AG04450 (cell line): ENCODE data around the gene HIF3A. TPM values are rescaled to one million over a fixed set of nuclear protein-coding genes. Genes with fewer than 3 reads are reported as not detected.

Source experiments
- CTCF ChIA-PET: fragments of 300-600, 350-600 bp; formaldehyde crosslinking; extraction: SDS; loops from one replicate; lab custom pipeline; 2022; ENCODE audit warnings: antibody characterized with exemption, inconsistent platforms; lab: Charles Lee
- POLR2A ChIA-PET: fragments of 350-600 bp; formaldehyde crosslinking; extraction: SDS; loops from one replicate; lab custom pipeline; 2021; ENCODE audit warnings: antibody characterized with exemption, inconsistent platforms; lab: Yijun Ruan, JAX
- DNase-seq: peaks from one replicate; pipeline ENCODE4 v3.0.0-alpha.2; 2011; ENCODE audit warnings: low read depth, low spot score
- H3K27ac ChIP-seq: one replicate; pipeline ENCODE4 v1.5.1; 2012; ENCODE audit warnings: low read depth, low read length, control low read depth
- H3K27me3 ChIP-seq: one replicate; pipeline ENCODE4 v1.6.0; 2012; ENCODE audit warnings: low read length; ENCODE audit not compliant: control insufficient read depth, insufficient read depth
- H3K4me3 ChIP-seq: 2 replicates; pipeline ENCODE4 v1.5.1; 2011; ENCODE audit warnings: mild to moderate bottlenecking, low read depth, low read length, control low read depth
- H3K9me3 ChIP-seq: 2 replicates; pipeline ENCODE4 v1.5.1; 2012; ENCODE audit warnings: low read length; ENCODE audit not compliant: control insufficient read depth, insufficient read depth
- CTCF ChIP-seq: IDR thresholded peaks from 2 replicates; pipeline ENCODE4 v1.5.1; 2011; ENCODE audit warnings: low read depth, low read length, control low read depth, inconsistent platforms
- polyA minus RNA-seq: library from RNA; depleted of rRNA, polyadenylated mRNA; stranded (reverse); fragments of >200 nt; gene quantifications from 2 replicates; pipeline ENCODE4 v1.2.3, GENCODE V29; 2011; rRNA and poly(A)+ RNA removed
- polyA plus RNA-seq: library from polyadenylated mRNA; depleted of rRNA; stranded (reverse); fragments of >200 nt; gene quantifications from 2 replicates; pipeline ENCODE4 v1.2.3, GENCODE V29; 2011; rRNA removed

The HIF3A gene
- polyA plus RNA-seq = 0.21 and 0.47 TPM in 2 replicates
- polyA minus RNA-seq = 0.14 and 0.65 TPM in 2 replicates

GRCh38 chr19:46296722-46297461 is at the start of gene HIF3A:
TSS of gene HIF3A (plus strand) at chr19:46297042. CDS start at chr19:46297077, 35 bp downstream.
- Histone ChIP-seq H3K27me3 (peaks cover 17% of the 10 kb centered on the region), H3K4me3 (peak within 1 kb of the TSS; percentile 45), H3K27ac (no peak within 1 kb of the TSS), H3K9me3 (no peaks in the 10 kb centered on the region; the same call in none of the 2 replicates)
- ChIA-PET CTCF (interaction anchor here (0.5 to 1.3 kb wide), 4 partner anchors 16 to 267 kb away, joined by 3 to 12 read pairs (median 6); no protein-coding TSS in a partner anchor), POLR2A (no interaction called here)
- no peak for TF ChIP-seq CTCF
- no peak for DNase-seq

- peaks cover 32% of the 10 kb centered on the region for H3K27me3 ChIP-seq
- ChIA-PET CTCF (interaction anchor here (1.1 kb wide), 1 partner anchor 222 kb away, joined by 3 read pairs; no protein-coding TSS in a partner anchor), POLR2A (no interaction called here)
- no peaks in the 10 kb centered on the region for H3K9me3 ChIP-seq
- H3K27ac ChIP-seq = no peak overlapping the region
- no peak for DNase-seq
- no peak for TF ChIP-seq CTCF
- H3K4me3 ChIP-seq = no peak overlapping the region
These were observed 46.6 kb upstream of the HIF3A start for GRCh38 chr19:46250076-46250735.

- no peak for TF ChIP-seq CTCF
- DNase-seq = no peak
- peaks cover 36% of the 10 kb centered on the region for H3K27me3 ChIP-seq
- no peak overlapping the region for H3K4me3 ChIP-seq
- CTCF ChIA-PET = no interaction called here
- H3K27ac ChIP-seq = no peak overlapping the region
- H3K9me3 ChIP-seq = no peaks in the 10 kb centered on the region
- POLR2A ChIA-PET = no interaction called here
These were observed 45.4 kb upstream of the HIF3A start for GRCh38 chr19:46251416-46251815.

- H3K27me3 ChIP-seq = peaks cover 45% of the 10 kb centered on the region
- no peak for DNase-seq
- no peaks in the 10 kb centered on the region for H3K9me3 ChIP-seq
- CTCF ChIA-PET = interaction anchor here (0.6 to 1.2 kb wide), 3 partner anchors 14 to 226 kb away, joined by 3 to 4 read pairs (median 3); no protein-coding TSS in a partner anchor
- no peak overlapping the region for H3K4me3 ChIP-seq
- POLR2A ChIA-PET = no interaction called here
- H3K27ac ChIP-seq = no peak overlapping the region
- TF ChIP-seq CTCF = no peak
These were observed 42.1 kb upstream of the HIF3A start for GRCh38 chr19:46254776-46255175.
